Fibroblast of the aortic adventitia (primary cell): Measurements from ENCODE around the gene TP53I11. TPM values are rescaled to one million over a fixed set of nuclear protein-coding genes. Genes with fewer than 3 reads are reported as not detected.

ENCODE experiments used
- DNase-seq: peaks from one replicate; pipeline ENCODE4 v3.0.0-alpha.2; 2010; ENCODE audit warnings: low read depth
- H3K4me3 ChIP-seq: 2 replicates; pipeline ENCODE4 v1.5.1; 2011; ENCODE audit warnings: low read depth, mild to moderate bottlenecking, control low read depth, low read length, moderate library complexity
- CTCF ChIP-seq: IDR thresholded peaks from 2 replicates; pipeline ENCODE4 v1.5.1; 2011; ENCODE audit warnings: mild to moderate bottlenecking, low read length, control low read depth, inconsistent platforms; ENCODE audit not compliant: insufficient read depth
- total RNA-seq: library from RNA; depleted of rRNA; stranded (reverse); fragments of >200 nt; gene quantifications from 2 replicates; pipeline ENCODE4 v1.2.3, GENCODE V29; 2012; ENCODE audit warnings: low replicate concordance

TP53I11 gene
- total RNA-seq, 1 donor, result 23.1 TPM

GRCh38 chr11:44992774-44993173 is 42.1 kb upstream of the TP53I11 start:
- no peak overlapping the region for H3K4me3 ChIP-seq
- TF ChIP-seq CTCF, result no peak
- no peak for DNase-seq

GRCh38 chr11:44992181-44992582 is 41.5 kb upstream of the TP53I11 start:
- DNase-seq, result no peak
- H3K4me3 ChIP-seq, result no peak overlapping the region
- TF ChIP-seq CTCF, result no peak

GRCh38 chr11:44990665-44991064 is 40.0 kb upstream of the TP53I11 start:
- TF ChIP-seq CTCF, result no peak
- no peak overlapping the region for H3K4me3 ChIP-seq
- DNase-seq, result no peak

GRCh38 chr11:44989831-44990566 is 39.3 kb upstream of the TP53I11 start:
- no peak for TF ChIP-seq CTCF
- peak; percentile 25 for DNase-seq
- H3K4me3 ChIP-seq, result no peak overlapping the region

GRCh38 chr11:44988981-44989635 is 38.4 kb upstream of the TP53I11 start:
- no peak for DNase-seq
- no peak for TF ChIP-seq CTCF
- no peak overlapping the region for H3K4me3 ChIP-seq

- H3K4me3 ChIP-seq, result no peak overlapping the region
- no peak for TF ChIP-seq CTCF
- no peak for DNase-seq
These were observed 37.4 kb upstream of the TP53I11 start for GRCh38 chr11:44988111-44988510.

- no peak for TF ChIP-seq CTCF
- H3K4me3 ChIP-seq, result no peak overlapping the region
These were observed 36.8 kb upstream of the TP53I11 start for GRCh38 chr11:44987506-44987905.

More at GRCh38 chr11:44987506-44987905, 36.8 kb upstream of the TP53I11 start:
- DNase-seq, result no peak
